K562 (cell line): ENCODE results near the gene PNPLA1. TPM values are rescaled to one million over a fixed set of nuclear protein-coding genes. Genes with fewer than 3 reads are reported as not detected.

Experiments used
- BRCA1 ChIP-seq, 2 experiments: fragments of 450-650 bp in 1 of 2; sonication (generic) in 1 of 2; formaldehyde crosslinking in 1 of 2; IDR thresholded peaks; 2 replicates each; pipeline versions ENCODE4 v1.5.0 to v1.6.1; 2017 to 2020; ENCODE audit warnings: mild to moderate bottlenecking in 1 of 2, missing genetic modification reagents in 1 of 2
- CREBBP ChIP-seq: IDR thresholded peaks from one replicate; pipeline ENCODE4 v1.6.1; 2012; ENCODE audit warnings: low read depth, mild to moderate bottlenecking, control low read depth, inconsistent platforms, low read length
- DPF2 ChIP-seq: fragments of 450-650 bp; IDR thresholded peaks from 2 replicates; pipeline ENCODE4 v1.6.1; 2016
- FUS ChIP-seq: fragments of 200-400 bp; formaldehyde crosslinking; optimal IDR thresholded peaks from 2 replicates; pipeline ENCODE3; 2017; ENCODE audit warnings: low read depth, low read length
- HLTF ChIP-seq: fragments of 450-650 bp; IDR thresholded peaks from 2 replicates; pipeline ENCODE4 v1.6.1; 2016
- KDM5B ChIP-seq: fragments of 200-600 bp; sonication (generic); IDR thresholded peaks from 2 replicates; pipeline ENCODE4 v1.6.1; 2012; ENCODE audit warnings: low read depth, mild to moderate bottlenecking, moderate library complexity, low read length, control low read depth, inconsistent platforms; ENCODE audit not compliant: insufficient replicate concordance
- MAFF ChIP-seq: IDR thresholded peaks from 2 replicates; pipeline ENCODE4 v1.6.1; 2012; ENCODE audit warnings: low read length, improper control_type of control experiment
- PTBP1 ChIP-seq: fragments of 200-400 bp; formaldehyde crosslinking; IDR thresholded peaks from 2 replicates; pipeline ENCODE4 v1.6.1; 2017; ENCODE audit warnings: low read depth, low read length
- PYGO2 ChIP-seq: fragments of 450-650 bp; IDR thresholded peaks from 2 replicates; pipeline ENCODE4 v1.6.1; 2016; ENCODE audit warnings: mild to moderate bottlenecking, missing genetic modification characterization, moderate library complexity, missing compliant biosample characterization
- RBM22 ChIP-seq: fragments of 200-400 bp; formaldehyde crosslinking; IDR thresholded peaks from 2 replicates; pipeline ENCODE4 v1.6.1; 2018; ENCODE audit warnings: low read length, low read depth; ENCODE audit not compliant: poor library complexity, severe bottlenecking
- SAFB ChIP-seq: fragments of 200-400 bp; formaldehyde crosslinking; IDR thresholded peaks from 2 replicates; pipeline ENCODE4 v1.6.1; 2017; ENCODE audit warnings: low read depth, low read length, borderline replicate concordance
- SRSF3 ChIP-seq: fragments of 200-400 bp; formaldehyde crosslinking; IDR thresholded peaks from 2 replicates; pipeline ENCODE4 v1.6.1; 2016; ENCODE audit warnings: mild to moderate bottlenecking, low read length, moderate library complexity; ENCODE audit not compliant: insufficient read depth
- SRSF9 ChIP-seq: fragments of 200-400 bp; formaldehyde crosslinking; IDR thresholded peaks from 2 replicates; pipeline ENCODE4 v1.6.1; 2017; ENCODE audit warnings: low read depth, low read length, borderline replicate concordance
- STAG1 ChIP-seq: sonication (generic); formaldehyde crosslinking; IDR thresholded peaks from 2 replicates; pipeline ENCODE4 v1.5.0; 2020; ENCODE audit warnings: missing genetic modification reagents, borderline replicate concordance
- TEAD1 ChIP-seq, 2 experiments: fragments of 450-650 bp in 1 of 2; sonication (generic) in 1 of 2; formaldehyde crosslinking; IDR thresholded peaks; 2 replicates each; pipeline versions ENCODE4 v1.4.0 to v1.8.0; 2020 to 2022; ENCODE audit warnings: mild to moderate bottlenecking in 2 of 2, missing genetic modification reagents in 1 of 2
- ZC3H8 ChIP-seq: fragments of 450-650 bp; IDR thresholded peaks from 2 replicates; pipeline ENCODE4 v1.6.1; 2017
- ZKSCAN1 ChIP-seq: fragments of 150-350 bp; IDR thresholded peaks from 2 replicates; pipeline ENCODE4 v1.6.1; 2016; ENCODE audit warnings: low read depth, low read length
- ZNF507 ChIP-seq: conservative IDR thresholded peaks from 2 replicates; pipeline ENCODE4 v1.6.1; 2017; ENCODE audit warnings: missing genetic modification characterization, missing compliant biosample characterization
- ZNF561 ChIP-seq: fragments of 450-650 bp; formaldehyde crosslinking; conservative IDR thresholded peaks from 2 replicates; pipeline ENCODE4 v1.4.0; 2020; ENCODE audit warnings: mild to moderate bottlenecking, moderate library complexity
- ZNF696 ChIP-seq: fragments of 250-450 bp; sonication (Bioruptor Pico); conservative IDR thresholded peaks from 2 replicates; pipeline ENCODE4 v1.4.0; 2020; ENCODE audit warnings: mild to moderate bottlenecking, moderate library complexity
- ZSCAN29 ChIP-seq: fragments of 450-650 bp; IDR thresholded peaks from 2 replicates; pipeline ENCODE4 v1.6.1; 2017
- polyA plus RNA-seq, 8 experiments: library from polyadenylated mRNA; depleted of rRNA in 4 of 8; stranded (reverse) in 5 of 8; unstranded in 3 of 8; fragments of >200 nt; fragmentation: Nextera tagmentation in 2 of 8; fragmentation: Illumina TruSeq in 1 of 8; extraction: Ambion mirVana in 2 of 8; extraction: Trizol in 1 of 8; gene quantifications; 2 replicates each; pipeline versions ENCODE4 v1.2.1 to v1.2.3, GENCODE V29; 2011 to 2014; ENCODE audit warnings: inconsistent platforms in 1 of 8, missing spikeins in 1 of 8
- total RNA-seq, 7 experiments: library from RNA; depleted of rRNA in 6 of 7; stranded (reverse); fragments of >200 nt in 6 of 7; fragmentation: Illumina TruSeq in 2 of 7; extraction: Trizol in 2 of 7; gene quantifications; 2 replicates each; pipeline versions ENCODE4 v1.2.1 to v1.2.3, GENCODE V29; 2011 to 2021; ENCODE audit warnings: low replicate concordance in 1 of 7
- TF ChIP-seq, protein P1 (sequence below): sonication (generic); formaldehyde crosslinking; IDR thresholded peaks from 2 replicates; pipeline ENCODE4 v1.8.0; 2022; ENCODE audit warnings: missing genetic modification reagents, mild to moderate bottlenecking, borderline replicate concordance
- TF ChIP-seq, protein P2 (sequence below): fragments of 250-450 bp; sonication (Bioruptor Pico); IDR thresholded peaks from 2 replicates; pipeline ENCODE4 v1.8.0; 2021; ENCODE audit warnings: borderline replicate concordance, mild to moderate bottlenecking, moderate library complexity; ENCODE audit not compliant: poor library complexity, severe bottlenecking
- TF ChIP-seq, protein P3 (sequence below): fragments of 450-650 bp; IDR thresholded peaks from 2 replicates; pipeline ENCODE4 v1.6.1; 2016; ENCODE audit warnings: low read depth, mild to moderate bottlenecking, moderate library complexity
- TF ChIP-seq, protein P4 (sequence below): fragments of 450-650 bp; IDR thresholded peaks from 2 replicates; pipeline ENCODE4 v1.6.1; 2016

The PNPLA1 gene
- total and polyA plus RNA-seq, 9 of the 15 experiments (the other 6 are each of a cell fraction or from before 2014, with no cell fraction given) = 0.04 to 0.27 (median 0.13) TPM; not detected in 2

DNA sequence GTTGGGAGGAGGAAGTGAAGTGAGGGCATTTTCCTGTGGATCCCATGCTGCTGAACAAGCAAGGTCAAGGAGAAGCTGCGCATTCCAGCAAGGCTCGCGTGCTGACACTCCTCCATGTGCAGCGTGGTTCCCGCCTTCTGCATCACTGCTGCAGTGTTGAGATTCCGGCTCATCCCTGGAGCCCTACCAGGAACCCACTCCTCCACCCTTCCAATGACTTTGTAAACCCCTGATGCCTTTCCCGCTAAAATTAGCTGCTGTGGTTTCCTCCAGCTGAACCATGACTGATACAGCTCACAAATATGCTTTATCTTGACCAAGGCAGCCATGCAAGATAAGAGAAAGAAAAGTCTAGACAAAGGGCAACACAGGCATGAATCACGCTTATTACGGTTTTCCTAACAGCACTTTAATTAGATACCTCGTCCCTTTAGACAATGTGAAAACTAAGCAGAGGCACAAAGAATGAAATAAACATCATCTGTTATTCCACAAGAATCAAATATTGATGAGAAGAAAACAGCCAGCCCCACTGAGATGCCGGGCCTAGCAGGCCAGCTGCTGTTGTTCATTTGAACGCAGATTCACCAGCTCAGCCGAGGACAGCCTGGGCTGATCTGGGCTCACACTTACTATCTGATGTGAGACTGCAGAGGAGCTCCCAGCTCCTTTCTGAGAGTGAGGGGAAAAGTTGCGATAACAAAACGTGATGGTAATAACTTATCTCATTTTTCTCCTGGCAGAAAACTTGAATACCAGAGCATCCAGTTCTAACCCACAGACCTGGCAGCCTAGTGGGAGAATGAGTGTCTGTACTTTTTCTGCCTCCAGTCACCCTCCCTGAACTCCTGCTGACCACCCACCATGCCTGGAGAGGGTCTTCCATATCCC is 81.1 kb downstream of the PNPLA1 start (continued):
- TF ChIP-seq KDM5B (no peak), CREBBP (no peak), ZNF696 (CRISPR knock-in tag) (no peak), SRSF3 (no peak), ZC3H8 (no peak), SAFB (no peak), TEAD1 (CRISPR knock-in tag; IDR thresholded peaks at IDR 0.05) (peak; percentile 87 to 97), PYGO2 (0 out of 2 replicates have a peak, but pooled peaks have one; percentile 10), PTBP1 (no peak), SRSF9 (no peak), MAFF (peak; percentile 4; the same call in 1 of the 2 replicates), BRCA1 (IDR thresholded peaks at IDR 0.05) (no peak), BRCA1 (CRISPR knock-in tag; IDR thresholded peaks at IDR 0.05) (no peak), RBM22 (no peak), ZNF507 (no peak), ZKSCAN1 (no peak), FUS (no peak), STAG1 (CRISPR knock-in tag) (no peak), DPF2 (peak; percentile 94), ZSCAN29 (no peak), HLTF (0 out of 2 replicates have a peak, but pooled peaks have one; percentile 15), ZNF561 (CRISPR knock-in tag) (no peak)
- TF ChIP-seq, protein P1, sequence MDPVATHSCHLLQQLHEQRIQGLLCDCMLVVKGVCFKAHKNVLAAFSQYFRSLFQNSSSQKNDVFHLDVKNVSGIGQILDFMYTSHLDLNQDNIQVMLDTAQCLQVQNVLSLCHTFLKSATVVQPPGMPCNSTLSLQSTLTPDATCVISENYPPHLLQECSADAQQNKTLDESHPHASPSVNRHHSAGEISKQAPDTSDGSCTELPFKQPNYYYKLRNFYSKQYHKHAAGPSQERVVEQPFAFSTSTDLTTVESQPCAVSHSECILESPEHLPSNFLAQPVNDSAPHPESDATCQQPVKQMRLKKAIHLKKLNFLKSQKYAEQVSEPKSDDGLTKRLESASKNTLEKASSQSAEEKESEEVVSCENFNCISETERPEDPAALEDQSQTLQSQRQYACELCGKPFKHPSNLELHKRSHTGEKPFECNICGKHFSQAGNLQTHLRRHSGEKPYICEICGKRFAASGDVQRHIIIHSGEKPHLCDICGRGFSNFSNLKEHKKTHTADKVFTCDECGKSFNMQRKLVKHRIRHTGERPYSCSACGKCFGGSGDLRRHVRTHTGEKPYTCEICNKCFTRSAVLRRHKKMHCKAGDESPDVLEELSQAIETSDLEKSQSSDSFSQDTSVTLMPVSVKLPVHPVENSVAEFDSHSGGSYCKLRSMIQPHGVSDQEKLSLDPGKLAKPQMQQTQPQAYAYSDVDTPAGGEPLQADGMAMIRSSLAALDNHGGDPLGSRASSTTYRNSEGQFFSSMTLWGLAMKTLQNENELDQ (CRISPR knock-in tag) = no peak
- TF ChIP-seq, protein P2, sequence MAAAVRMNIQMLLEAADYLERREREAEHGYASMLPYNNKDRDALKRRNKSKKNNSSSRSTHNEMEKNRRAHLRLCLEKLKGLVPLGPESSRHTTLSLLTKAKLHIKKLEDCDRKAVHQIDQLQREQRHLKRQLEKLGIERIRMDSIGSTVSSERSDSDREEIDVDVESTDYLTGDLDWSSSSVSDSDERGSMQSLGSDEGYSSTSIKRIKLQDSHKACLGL (CRISPR knock-in tag) = no peak
- TF ChIP-seq, protein P3, sequence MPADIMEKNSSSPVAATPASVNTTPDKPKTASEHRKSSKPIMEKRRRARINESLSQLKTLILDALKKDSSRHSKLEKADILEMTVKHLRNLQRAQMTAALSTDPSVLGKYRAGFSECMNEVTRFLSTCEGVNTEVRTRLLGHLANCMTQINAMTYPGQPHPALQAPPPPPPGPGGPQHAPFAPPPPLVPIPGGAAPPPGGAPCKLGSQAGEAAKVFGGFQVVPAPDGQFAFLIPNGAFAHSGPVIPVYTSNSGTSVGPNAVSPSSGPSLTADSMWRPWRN = peak; percentile 97
- TF ChIP-seq, protein P4, sequence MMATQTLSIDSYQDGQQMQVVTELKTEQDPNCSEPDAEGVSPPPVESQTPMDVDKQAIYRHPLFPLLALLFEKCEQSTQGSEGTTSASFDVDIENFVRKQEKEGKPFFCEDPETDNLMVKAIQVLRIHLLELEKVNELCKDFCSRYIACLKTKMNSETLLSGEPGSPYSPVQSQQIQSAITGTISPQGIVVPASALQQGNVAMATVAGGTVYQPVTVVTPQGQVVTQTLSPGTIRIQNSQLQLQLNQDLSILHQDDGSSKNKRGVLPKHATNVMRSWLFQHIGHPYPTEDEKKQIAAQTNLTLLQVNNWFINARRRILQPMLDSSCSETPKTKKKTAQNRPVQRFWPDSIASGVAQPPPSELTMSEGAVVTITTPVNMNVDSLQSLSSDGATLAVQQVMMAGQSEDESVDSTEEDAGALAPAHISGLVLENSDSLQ = peak; percentile 47
